HCT116 (cell line): Measurements from ENCODE around the gene KIF14. TPM values are rescaled to one million over a fixed set of nuclear protein-coding genes. Genes with fewer than 3 reads are reported as not detected.

Source experiments
- ATAC-seq: fragments of 200-7000 bp; cut with Tn5 transposase; 2 replicates; pipeline ENCODE4 v1.9.1; 2020; ENCODE audit warnings: mild to moderate bottlenecking, moderate library complexity
- BruUV-seq: library from RNA; stranded (reverse); fragments of 400-500 nt; replicated peaks from 2 replicates; lab custom pipeline; 2021; lab: Mats Ljungman, UMichigan
- CTCF ChIA-PET: fragments of 300-600 bp; sonication (Branson Sonifier 250); formaldehyde crosslinking; loops from one replicate; lab custom pipeline; 2021; ENCODE audit warnings: antibody characterized with exemption; lab: Charles Lee
- POLR2A ChIA-PET: fragments of 300-600, 350-600 bp; sonication (Branson Sonifier 250); formaldehyde crosslinking; loops from one replicate; lab custom pipeline; 2021; ENCODE audit warnings: antibody characterized with exemption; lab: Charles Lee
- RAD21 ChIA-PET, 2 experiments: fragments of 300-600 bp; sonication (Branson Sonifier 250); formaldehyde crosslinking; loops; one replicate each; lab custom pipeline; 2023; ENCODE audit warnings: low total read pairs in 2 of 2; ENCODE audit not compliant: uncharacterized antibody in 2 of 2, unreplicated experiment in 2 of 2, low non-redundant PET in 1 of 2; lab: Charles Lee
- DNase-seq: peaks from one replicate; pipeline ENCODE4 v3.0.0-alpha.2; 2010; ENCODE audit warnings: low read depth, low spot score
- H2AFZ ChIP-seq: fragments of 200-600 bp; shearing (Covaris generic), sonication (generic); 2 replicates; pipeline ENCODE4 v1.6.1; 2017; ENCODE audit warnings: low read depth, mixed run types, mixed read lengths, antibody characterized with exemption, low read length; ENCODE audit not compliant: poor library complexity, severe bottlenecking
- H3K27ac ChIP-seq: 2 replicates; pipeline ENCODE4 v1.5.1; 2012; ENCODE audit warnings: low read depth, low read length
- H3K27me3 ChIP-seq: fragments of 200-600 bp; sonication (generic); 2 replicates; pipeline ENCODE4 v1.6.1; 2016; ENCODE audit warnings: mixed run types, low read length, mixed read lengths; ENCODE audit not compliant: insufficient read depth
- H3K36me3 ChIP-seq, 2 experiments: fragments of 200-500 bp in 1 of 2; fragments of 200-600 bp in 1 of 2; sonication (Bioruptor generic) in 1 of 2; sonication (generic) in 1 of 2; 2 replicates each; pipeline versions ENCODE4 v1.5.1 to v1.6.1; 2014 to 2016; ENCODE audit warnings: low read length in 2 of 2, inconsistent platforms in 1 of 2, mixed read lengths in 1 of 2, mixed run types in 1 of 2; ENCODE audit not compliant: insufficient read depth in 2 of 2, control insufficient read depth in 1 of 2
- H3K4me1 ChIP-seq, 2 experiments: fragments of 200-600 bp in 1 of 2; sonication (generic) in 1 of 2; 2 replicates each; pipeline versions ENCODE4 v1.5.1 to v1.6.1; 2012 to 2017; ENCODE audit warnings: low read length in 2 of 2, inconsistent platforms in 1 of 2, mild to moderate bottlenecking in 1 of 2, mixed read lengths in 1 of 2, mixed run types in 1 of 2, moderate library complexity in 1 of 2; ENCODE audit not compliant: insufficient read depth in 2 of 2, control insufficient read depth in 1 of 2
- H3K4me2 ChIP-seq: fragments of 200-600 bp; sonication (generic); 2 replicates; pipeline ENCODE4 v1.6.1; 2017; ENCODE audit warnings: mixed run types, low read length, mixed read lengths
- H3K4me3 ChIP-seq, 2 experiments: fragments of 200-600 bp in 1 of 2; sonication (generic) in 1 of 2; replicated peaks in 1 of 2; 2 replicates each; pipeline ENCODE4 v1.5.1; 2011 to 2016; ENCODE audit warnings: low read length in 2 of 2, control low read depth in 1 of 2, low read depth in 1 of 2, mild to moderate bottlenecking in 1 of 2, mixed read lengths in 1 of 2, mixed run types in 1 of 2
- H3K79me2 ChIP-seq: fragments of 200-600 bp; sonication (generic); 2 replicates; pipeline ENCODE4 v1.6.1; 2017; ENCODE audit warnings: mild to moderate bottlenecking, mixed run types, low read length, moderate library complexity, mixed read lengths; ENCODE audit not compliant: insufficient read depth
- H3K9ac ChIP-seq: fragments of 200-600 bp; sonication (generic); 2 replicates; pipeline ENCODE4 v1.6.1; 2016; ENCODE audit warnings: low read length, mixed read lengths
- H3K9me2 ChIP-seq: fragments of 200-600 bp; sonication (generic), shearing (Covaris generic); 2 replicates; pipeline ENCODE4 v1.6.1; 2017; ENCODE audit warnings: mixed run types, mild to moderate bottlenecking, moderate library complexity; ENCODE audit not compliant: insufficient read depth
- H3K9me3 ChIP-seq, 2 experiments: fragments of 200-500 bp in 1 of 2; fragments of 200-600 bp in 1 of 2; sonication (Bioruptor generic) in 1 of 2; sonication (generic) in 1 of 2; 2 replicates each; pipeline ENCODE4 v1.6.1; 2014 to 2017; ENCODE audit warnings: low read length in 2 of 2, mixed read lengths in 2 of 2, inconsistent platforms in 1 of 2, low read depth in 1 of 2, mild to moderate bottlenecking in 1 of 2, mixed run types in 1 of 2, moderate library complexity in 1 of 2; ENCODE audit not compliant: control insufficient read depth in 1 of 2, insufficient read depth in 1 of 2
- H4K20me1 ChIP-seq: fragments of 200-600 bp; sonication (generic), shearing (Covaris generic); 2 replicates; pipeline ENCODE4 v1.6.1; 2017; ENCODE audit warnings: mixed run types, mild to moderate bottlenecking, moderate library complexity; ENCODE audit not compliant: insufficient read depth
- CEBPB ChIP-seq: IDR thresholded peaks from 2 replicates; pipeline ENCODE4 v1.6.1; 2012; ENCODE audit warnings: low read depth
- EGR1 ChIP-seq: IDR thresholded peaks from 2 replicates; pipeline ENCODE4 v1.6.1; 2012; ENCODE audit warnings: low read depth
- ELF1 ChIP-seq: IDR thresholded peaks from 2 replicates; pipeline ENCODE4 v1.6.1; 2012; ENCODE audit warnings: low read depth, borderline replicate concordance
- EZH2phosphoT487 ChIP-seq: fragments of 200-600 bp; IDR thresholded peaks from 2 replicates; pipeline ENCODE4 v1.6.1; 2018; ENCODE audit warnings: antibody characterized with exemption, borderline replicate concordance
- JUND ChIP-seq: IDR thresholded peaks from 2 replicates; pipeline ENCODE4 v1.6.1; 2012
- POLR2A ChIP-seq: IDR thresholded peaks from 2 replicates; pipeline ENCODE4 v1.7.0; 2011; ENCODE audit warnings: borderline replicate concordance; ENCODE audit not compliant: insufficient read depth, insufficient read length; ENCODE audit errors: extremely low read depth
- POLR2AphosphoS5 ChIP-seq: IDR thresholded peaks from 2 replicates; pipeline ENCODE4 v1.6.1; 2011; ENCODE audit warnings: mild to moderate bottlenecking, low read depth, low read length, moderate library complexity
- RAD21 ChIP-seq: IDR thresholded peaks from 2 replicates; pipeline ENCODE4 v1.6.1; 2012; ENCODE audit warnings: low read depth, mild to moderate bottlenecking
- TCF7L2 ChIP-seq: IDR thresholded peaks from 2 replicates; pipeline ENCODE4 v1.7.0; 2011; ENCODE audit warnings: borderline replicate concordance, inconsistent platforms; ENCODE audit not compliant: insufficient read depth, insufficient read length; ENCODE audit errors: extremely low read depth
- ZBTB33 ChIP-seq: IDR thresholded peaks from 2 replicates; pipeline ENCODE4 v1.6.1; 2011; ENCODE audit warnings: mild to moderate bottlenecking, low read length, moderate library complexity; ENCODE audit not compliant: insufficient replicate concordance; ENCODE audit errors: extremely low read depth
- intact Hi-C: fragments of 100-400 bp; cut with micrococcal nuclease; formaldehyde crosslinking; loops from 2 replicates; pipeline ENCODE4 v1.10.0; 2022
- total RNA-seq: library from RNA; stranded (reverse); gene quantifications from one replicate; pipeline ENCODE4 v1.2.1, GENCODE V29; 2021; ENCODE audit not compliant: unreplicated experiment
- TF ChIP-seq, protein P1 (sequence below): IDR thresholded peaks from 2 replicates; pipeline ENCODE4 v1.6.1; 2012; ENCODE audit warnings: low read depth

The KIF14 gene
- total RNA-seq, 1 experiment from 2014 or later: 21.8 TPM

DNA sequence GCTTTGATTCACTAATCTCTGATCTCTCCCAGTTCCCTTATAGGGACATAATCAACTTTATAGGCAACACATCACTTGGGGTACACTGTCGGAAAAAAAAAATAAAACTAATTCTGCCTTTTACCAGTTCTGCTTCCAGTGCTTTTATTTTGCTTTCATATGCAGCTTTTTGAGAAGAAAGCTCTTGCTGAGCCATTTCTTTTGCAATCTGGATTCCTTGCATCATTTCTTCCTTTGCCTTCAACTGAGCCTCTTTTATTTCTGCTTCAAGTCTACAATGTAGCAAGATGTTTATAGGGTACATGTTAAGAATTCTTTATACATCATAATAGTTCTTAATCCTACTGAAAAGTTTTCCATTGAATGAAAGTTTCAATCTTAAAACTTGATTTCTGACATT is 30.6 kb downstream of the KIF14 start:
- Histone ChIP-seq H3K27me3 (no peaks in the 10 kb centered on the region), H3K9me2 (no peaks in the 10 kb centered on the region), H3K4me2 (no peak overlapping the region), H3K4me1 (no peaks in the 10 kb centered on the region), H3K27ac (no peak overlapping the region), H3K4me3 (no peak overlapping the region), H3K9me3 (no peaks in the 10 kb centered on the region), H3K79me2 (no peaks in the 10 kb centered on the region), H2AFZ (no peak overlapping the region), H3K36me3 (peaks cover 20 to 40% of the 10 kb centered on the region in 2 experiments), H4K20me1 (no peaks in the 10 kb centered on the region), H3K9ac (no peak overlapping the region)
- TF ChIP-seq ZBTB33 (no peak), EZH2phosphoT487 (no peak), JUND (no peak), POLR2AphosphoS5 (no peak), POLR2A (no peak), CEBPB (no peak), RAD21 (no peak), TCF7L2 (no peak), ELF1 (no peak), EGR1 (no peak)
- TF ChIP-seq, protein P1, sequence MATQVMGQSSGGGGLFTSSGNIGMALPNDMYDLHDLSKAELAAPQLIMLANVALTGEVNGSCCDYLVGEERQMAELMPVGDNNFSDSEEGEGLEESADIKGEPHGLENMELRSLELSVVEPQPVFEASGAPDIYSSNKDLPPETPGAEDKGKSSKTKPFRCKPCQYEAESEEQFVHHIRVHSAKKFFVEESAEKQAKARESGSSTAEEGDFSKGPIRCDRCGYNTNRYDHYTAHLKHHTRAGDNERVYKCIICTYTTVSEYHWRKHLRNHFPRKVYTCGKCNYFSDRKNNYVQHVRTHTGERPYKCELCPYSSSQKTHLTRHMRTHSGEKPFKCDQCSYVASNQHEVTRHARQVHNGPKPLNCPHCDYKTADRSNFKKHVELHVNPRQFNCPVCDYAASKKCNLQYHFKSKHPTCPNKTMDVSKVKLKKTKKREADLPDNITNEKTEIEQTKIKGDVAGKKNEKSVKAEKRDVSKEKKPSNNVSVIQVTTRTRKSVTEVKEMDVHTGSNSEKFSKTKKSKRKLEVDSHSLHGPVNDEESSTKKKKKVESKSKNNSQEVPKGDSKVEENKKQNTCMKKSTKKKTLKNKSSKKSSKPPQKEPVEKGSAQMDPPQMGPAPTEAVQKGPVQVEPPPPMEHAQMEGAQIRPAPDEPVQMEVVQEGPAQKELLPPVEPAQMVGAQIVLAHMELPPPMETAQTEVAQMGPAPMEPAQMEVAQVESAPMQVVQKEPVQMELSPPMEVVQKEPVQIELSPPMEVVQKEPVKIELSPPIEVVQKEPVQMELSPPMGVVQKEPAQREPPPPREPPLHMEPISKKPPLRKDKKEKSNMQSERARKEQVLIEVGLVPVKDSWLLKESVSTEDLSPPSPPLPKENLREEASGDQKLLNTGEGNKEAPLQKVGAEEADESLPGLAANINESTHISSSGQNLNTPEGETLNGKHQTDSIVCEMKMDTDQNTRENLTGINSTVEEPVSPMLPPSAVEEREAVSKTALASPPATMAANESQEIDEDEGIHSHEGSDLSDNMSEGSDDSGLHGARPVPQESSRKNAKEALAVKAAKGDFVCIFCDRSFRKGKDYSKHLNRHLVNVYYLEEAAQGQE: no peak
- DNase-seq (no peak), ATAC-seq (no peak)
- intact Hi-C loops: no loop called here
- ChIA-PET CTCF (no interaction called here), RAD21 (no interaction called here), POLR2A (no interaction called here)
- BruUV-seq: no TSS peak
